HCT116 (cell line): ENCODE measurements around the gene RBM38. TPM values are rescaled to one million over a fixed set of nuclear protein-coding genes. Genes with fewer than 3 reads are reported as not detected.

Source experiments
- ATAC-seq: fragments of 200-7000 bp; cut with Tn5 transposase; 2 replicates; pipeline ENCODE4 v1.9.1; 2020; ENCODE audit warnings: mild to moderate bottlenecking, moderate library complexity
- BruUV-seq: library from RNA; stranded (reverse); fragments of 400-500 nt; replicated peaks from 2 replicates; lab custom pipeline; 2021; lab: Mats Ljungman, UMichigan
- CTCF ChIA-PET: fragments of 300-600 bp; sonication (Branson Sonifier 250); formaldehyde crosslinking; loops from one replicate; lab custom pipeline; 2021; ENCODE audit warnings: antibody characterized with exemption; lab: Charles Lee
- POLR2A ChIA-PET: fragments of 300-600, 350-600 bp; sonication (Branson Sonifier 250); formaldehyde crosslinking; loops from one replicate; lab custom pipeline; 2021; ENCODE audit warnings: antibody characterized with exemption; lab: Charles Lee
- RAD21 ChIA-PET, 2 experiments: fragments of 300-600 bp; sonication (Branson Sonifier 250); formaldehyde crosslinking; loops; one replicate each; lab custom pipeline; 2023; ENCODE audit warnings: low total read pairs in 2 of 2; ENCODE audit not compliant: uncharacterized antibody in 2 of 2, unreplicated experiment in 2 of 2, low non-redundant PET in 1 of 2; lab: Charles Lee
- DNase-seq: peaks from one replicate; pipeline ENCODE4 v3.0.0-alpha.2; 2010; ENCODE audit warnings: low read depth, low spot score
- H2AFZ ChIP-seq: fragments of 200-600 bp; shearing (Covaris generic), sonication (generic); 2 replicates; pipeline ENCODE4 v1.6.1; 2017; ENCODE audit warnings: low read depth, mixed run types, mixed read lengths, antibody characterized with exemption, low read length; ENCODE audit not compliant: poor library complexity, severe bottlenecking
- H3K27ac ChIP-seq: 2 replicates; pipeline ENCODE4 v1.5.1; 2012; ENCODE audit warnings: low read depth, low read length
- H3K27me3 ChIP-seq: fragments of 200-600 bp; sonication (generic); 2 replicates; pipeline ENCODE4 v1.6.1; 2016; ENCODE audit warnings: mixed run types, low read length, mixed read lengths; ENCODE audit not compliant: insufficient read depth
- H3K36me3 ChIP-seq, 2 experiments: fragments of 200-500 bp in 1 of 2; fragments of 200-600 bp in 1 of 2; sonication (Bioruptor generic) in 1 of 2; sonication (generic) in 1 of 2; 2 replicates each; pipeline versions ENCODE4 v1.5.1 to v1.6.1; 2014 to 2016; ENCODE audit warnings: low read length in 2 of 2, inconsistent platforms in 1 of 2, mixed read lengths in 1 of 2, mixed run types in 1 of 2; ENCODE audit not compliant: insufficient read depth in 2 of 2, control insufficient read depth in 1 of 2
- H3K4me1 ChIP-seq, 2 experiments: fragments of 200-600 bp in 1 of 2; sonication (generic) in 1 of 2; 2 replicates each; pipeline versions ENCODE4 v1.5.1 to v1.6.1; 2012 to 2017; ENCODE audit warnings: low read length in 2 of 2, inconsistent platforms in 1 of 2, mild to moderate bottlenecking in 1 of 2, mixed read lengths in 1 of 2, mixed run types in 1 of 2, moderate library complexity in 1 of 2; ENCODE audit not compliant: insufficient read depth in 2 of 2, control insufficient read depth in 1 of 2
- H3K4me2 ChIP-seq: fragments of 200-600 bp; sonication (generic); 2 replicates; pipeline ENCODE4 v1.6.1; 2017; ENCODE audit warnings: mixed run types, low read length, mixed read lengths
- H3K4me3 ChIP-seq, 2 experiments: fragments of 200-600 bp in 1 of 2; sonication (generic) in 1 of 2; replicated peaks in 1 of 2; 2 replicates each; pipeline ENCODE4 v1.5.1; 2011 to 2016; ENCODE audit warnings: low read length in 2 of 2, control low read depth in 1 of 2, low read depth in 1 of 2, mild to moderate bottlenecking in 1 of 2, mixed read lengths in 1 of 2, mixed run types in 1 of 2
- H3K79me2 ChIP-seq: fragments of 200-600 bp; sonication (generic); 2 replicates; pipeline ENCODE4 v1.6.1; 2017; ENCODE audit warnings: mild to moderate bottlenecking, mixed run types, low read length, moderate library complexity, mixed read lengths; ENCODE audit not compliant: insufficient read depth
- H3K9ac ChIP-seq: fragments of 200-600 bp; sonication (generic); 2 replicates; pipeline ENCODE4 v1.6.1; 2016; ENCODE audit warnings: low read length, mixed read lengths
- H3K9me2 ChIP-seq: fragments of 200-600 bp; sonication (generic), shearing (Covaris generic); 2 replicates; pipeline ENCODE4 v1.6.1; 2017; ENCODE audit warnings: mixed run types, mild to moderate bottlenecking, moderate library complexity; ENCODE audit not compliant: insufficient read depth
- H3K9me3 ChIP-seq, 2 experiments: fragments of 200-500 bp in 1 of 2; fragments of 200-600 bp in 1 of 2; sonication (Bioruptor generic) in 1 of 2; sonication (generic) in 1 of 2; 2 replicates each; pipeline ENCODE4 v1.6.1; 2014 to 2017; ENCODE audit warnings: low read length in 2 of 2, mixed read lengths in 2 of 2, inconsistent platforms in 1 of 2, low read depth in 1 of 2, mild to moderate bottlenecking in 1 of 2, mixed run types in 1 of 2, moderate library complexity in 1 of 2; ENCODE audit not compliant: control insufficient read depth in 1 of 2, insufficient read depth in 1 of 2
- H4K20me1 ChIP-seq: fragments of 200-600 bp; sonication (generic), shearing (Covaris generic); 2 replicates; pipeline ENCODE4 v1.6.1; 2017; ENCODE audit warnings: mixed run types, mild to moderate bottlenecking, moderate library complexity; ENCODE audit not compliant: insufficient read depth
- CBX3 ChIP-seq: IDR thresholded peaks from 2 replicates; pipeline ENCODE4 v1.6.1; 2012; ENCODE audit warnings: low read depth
- CTCF ChIP-seq, 3 experiments: fragments of 200-600 bp in 1 of 3; sonication (generic) in 1 of 3; IDR thresholded peaks in 2 of 3; conservative IDR thresholded peaks in 1 of 3; 2 replicates each; pipeline ENCODE4 v1.5.1; 2012 to 2017; ENCODE audit warnings: low read depth in 2 of 3, low read length in 2 of 3, antibody characterized with exemption in 1 of 3, borderline replicate concordance in 1 of 3, control low read depth in 1 of 3, mild to moderate bottlenecking in 1 of 3, mixed read lengths in 1 of 3, mixed run types in 1 of 3, moderate library complexity in 1 of 3; ENCODE audit not compliant: insufficient read depth in 1 of 3
- EZH2 ChIP-seq: fragments of 200-600 bp; sonication (generic); IDR thresholded peaks from 2 replicates; pipeline ENCODE4 v1.6.1; 2017; ENCODE audit warnings: antibody characterized with exemption, mixed run types
- FOSL1 ChIP-seq: IDR thresholded peaks from 2 replicates; pipeline ENCODE4 v1.6.1; 2012; ENCODE audit warnings: low read depth
- JUND ChIP-seq: IDR thresholded peaks from 2 replicates; pipeline ENCODE4 v1.6.1; 2012
- POLR2A ChIP-seq: IDR thresholded peaks from 2 replicates; pipeline ENCODE4 v1.7.0; 2011; ENCODE audit warnings: borderline replicate concordance; ENCODE audit not compliant: insufficient read depth, insufficient read length; ENCODE audit errors: extremely low read depth
- RAD21 ChIP-seq: IDR thresholded peaks from 2 replicates; pipeline ENCODE4 v1.6.1; 2012; ENCODE audit warnings: low read depth, mild to moderate bottlenecking
- SIN3A ChIP-seq: IDR thresholded peaks from 2 replicates; pipeline ENCODE4 v1.6.1; 2012; ENCODE audit warnings: low read depth
- SP1 ChIP-seq: IDR thresholded peaks from 2 replicates; pipeline ENCODE4 v1.6.1; 2012; ENCODE audit warnings: low read depth
- SRF ChIP-seq: IDR thresholded peaks from 2 replicates; pipeline ENCODE4 v1.6.1; 2012; ENCODE audit warnings: low read depth
- TCF7L2 ChIP-seq: IDR thresholded peaks from 2 replicates; pipeline ENCODE4 v1.7.0; 2011; ENCODE audit warnings: borderline replicate concordance, inconsistent platforms; ENCODE audit not compliant: insufficient read depth, insufficient read length; ENCODE audit errors: extremely low read depth
- YY1 ChIP-seq: IDR thresholded peaks from 2 replicates; pipeline ENCODE4 v1.6.1; 2011; ENCODE audit warnings: low read length, low read depth, moderate library complexity, mild to moderate bottlenecking; ENCODE audit not compliant: insufficient replicate concordance; ENCODE audit errors: extremely low read depth
- ZBTB33 ChIP-seq: IDR thresholded peaks from 2 replicates; pipeline ENCODE4 v1.6.1; 2011; ENCODE audit warnings: mild to moderate bottlenecking, low read length, moderate library complexity; ENCODE audit not compliant: insufficient replicate concordance; ENCODE audit errors: extremely low read depth
- intact Hi-C: fragments of 100-400 bp; cut with micrococcal nuclease; formaldehyde crosslinking; loops from 2 replicates; pipeline ENCODE4 v1.10.0; 2022
- total RNA-seq: library from RNA; stranded (reverse); gene quantifications from one replicate; pipeline ENCODE4 v1.2.1, GENCODE V29; 2021; ENCODE audit not compliant: unreplicated experiment
- TF ChIP-seq, protein P1 (sequence below): IDR thresholded peaks from 2 replicates; pipeline ENCODE4 v1.6.1; 2012; ENCODE audit warnings: low read depth

Gene RBM38
- total RNA-seq, 1 experiment from 2014 or later, result 36.2 TPM

GRCh38 chr20:57394121-57395082, 3.2 kb downstream of the RBM38 start:
- H3K27me3 ChIP-seq, result no peaks in the 10 kb centered on the region
- no peak overlapping the region for H3K4me2 ChIP-seq
- H4K20me1 ChIP-seq, result no peaks in the 10 kb centered on the region
- peaks cover 71% of the 10 kb centered on the region for H3K79me2 ChIP-seq
- H3K9ac ChIP-seq, result no peak overlapping the region
- intact Hi-C loops, result no loop called here
- ATAC-seq (no peak), DNase-seq (no peak)
- TF ChIP-seq SP1 (no peak), ZBTB33 (no peak), TCF7L2 (no peak), FOSL1 (no peak), YY1 (no peak), CTCF (IDR thresholded peaks at IDR 0.05 in 2 of 3, conservative IDR thresholded peaks at IDR 0.05 in 1 of 3; ENCODE audit: borderline replicate concordance in 1 of 3, insufficient read depth in 1 of 3, low read depth in 2 of 3, low read length in 2 of 3) (no peak), JUND (no peak), RAD21 (no peak), CBX3 (no peak), POLR2A (no peak), SIN3A (no peak), EZH2 (no peak), SRF (no peak)
- TF ChIP-seq, protein P1, sequence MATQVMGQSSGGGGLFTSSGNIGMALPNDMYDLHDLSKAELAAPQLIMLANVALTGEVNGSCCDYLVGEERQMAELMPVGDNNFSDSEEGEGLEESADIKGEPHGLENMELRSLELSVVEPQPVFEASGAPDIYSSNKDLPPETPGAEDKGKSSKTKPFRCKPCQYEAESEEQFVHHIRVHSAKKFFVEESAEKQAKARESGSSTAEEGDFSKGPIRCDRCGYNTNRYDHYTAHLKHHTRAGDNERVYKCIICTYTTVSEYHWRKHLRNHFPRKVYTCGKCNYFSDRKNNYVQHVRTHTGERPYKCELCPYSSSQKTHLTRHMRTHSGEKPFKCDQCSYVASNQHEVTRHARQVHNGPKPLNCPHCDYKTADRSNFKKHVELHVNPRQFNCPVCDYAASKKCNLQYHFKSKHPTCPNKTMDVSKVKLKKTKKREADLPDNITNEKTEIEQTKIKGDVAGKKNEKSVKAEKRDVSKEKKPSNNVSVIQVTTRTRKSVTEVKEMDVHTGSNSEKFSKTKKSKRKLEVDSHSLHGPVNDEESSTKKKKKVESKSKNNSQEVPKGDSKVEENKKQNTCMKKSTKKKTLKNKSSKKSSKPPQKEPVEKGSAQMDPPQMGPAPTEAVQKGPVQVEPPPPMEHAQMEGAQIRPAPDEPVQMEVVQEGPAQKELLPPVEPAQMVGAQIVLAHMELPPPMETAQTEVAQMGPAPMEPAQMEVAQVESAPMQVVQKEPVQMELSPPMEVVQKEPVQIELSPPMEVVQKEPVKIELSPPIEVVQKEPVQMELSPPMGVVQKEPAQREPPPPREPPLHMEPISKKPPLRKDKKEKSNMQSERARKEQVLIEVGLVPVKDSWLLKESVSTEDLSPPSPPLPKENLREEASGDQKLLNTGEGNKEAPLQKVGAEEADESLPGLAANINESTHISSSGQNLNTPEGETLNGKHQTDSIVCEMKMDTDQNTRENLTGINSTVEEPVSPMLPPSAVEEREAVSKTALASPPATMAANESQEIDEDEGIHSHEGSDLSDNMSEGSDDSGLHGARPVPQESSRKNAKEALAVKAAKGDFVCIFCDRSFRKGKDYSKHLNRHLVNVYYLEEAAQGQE, result no peak
- no peak overlapping the region; the same call in 1 of the 2 replicates for H3K27ac ChIP-seq
- H3K9me2 ChIP-seq, result no peaks in the 10 kb centered on the region
- no peak overlapping the region for H2AFZ ChIP-seq
- POLR2A ChIA-PET, result no interaction called here
- RAD21 ChIA-PET, result no interaction called here
- peaks cover 20 to 28% of the 10 kb centered on the region in 2 experiments for H3K4me1 ChIP-seq
- BruUV-seq, result no TSS peak
- H3K9me3 ChIP-seq, result no peaks in the 10 kb centered on the region
- peaks cover 18 to 25% of the 10 kb centered on the region in 2 experiments; a peak in 3 of 4 replicates for H3K36me3 ChIP-seq
- CTCF ChIA-PET, result no interaction called here
- no peak overlapping the region for H3K4me3 ChIP-seq
